ENCODE data around the gene LRRC8B.

GRCh38 chr1:89640440-89640839, 115.8 kb downstream of the LRRC8B start:
- TF ChIP-seq CTCF (conservative IDR thresholded peaks at IDR 0.05), result no peak
- TF ChIP-seq EZH2 (IDR thresholded peaks at IDR 0.05; ENCODE audit: low read depth), result no peak
